HG03565 (cell line): ENCODE results near the gene DUSP8.
"Not testable (repeated sequence)": the region's sequence is repeated elsewhere in the genome, so short reads cannot be mapped to it uniquely, and the experiment has no call there.

Experiments used
- ATAC-seq: cut with Tn5 transposase; IDR thresholded peaks from one replicate; pipeline ENCODE4 v1.9.1; 2021; ENCODE audit warnings: mild to moderate bottlenecking, moderate library complexity; ENCODE audit not compliant: unreplicated experiment

Gene DUSP8

GRCh38 chr11:1589996-1590395 is 17.9 kb upstream of the DUSP8 start:
- ATAC-seq = no peak

DNA sequence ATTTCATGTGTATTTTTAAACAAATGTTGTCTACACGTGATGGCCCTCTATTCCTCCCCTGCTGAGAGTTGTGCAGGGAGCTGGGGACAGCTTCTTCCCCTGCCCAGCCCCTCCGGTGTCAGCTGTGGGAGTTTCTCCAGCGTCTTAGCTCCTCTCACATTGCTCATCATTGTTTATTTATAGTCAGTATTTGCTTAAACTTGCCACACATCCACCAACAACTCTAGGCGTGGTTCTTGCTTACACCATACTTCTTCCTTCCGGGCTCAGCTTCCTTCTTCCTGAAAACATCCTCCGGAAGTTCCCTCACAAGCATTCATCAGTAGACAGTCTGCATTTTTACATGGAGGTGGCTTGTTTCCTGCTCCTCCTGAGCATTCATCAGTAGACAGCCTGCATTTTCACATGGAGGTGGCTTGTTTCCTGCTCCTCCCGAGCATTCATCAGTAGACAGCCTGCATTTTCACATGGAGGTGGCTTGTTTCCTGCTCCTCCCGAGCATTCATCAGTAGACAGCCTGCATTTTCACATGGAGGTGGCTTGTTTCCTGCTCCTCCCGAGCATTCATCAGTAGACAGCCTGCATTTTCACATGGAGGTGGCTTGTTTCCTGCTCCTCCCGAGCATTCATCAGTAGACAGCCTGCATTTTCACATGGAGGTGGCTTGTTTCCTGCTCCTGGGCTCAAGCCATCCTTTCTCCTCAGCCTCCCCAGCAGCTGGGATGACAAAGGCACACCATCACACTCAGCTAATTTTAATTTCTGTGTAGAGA is 17.3 kb upstream of the DUSP8 start:
- not testable (repeated sequence) for ATAC-seq

DNA sequence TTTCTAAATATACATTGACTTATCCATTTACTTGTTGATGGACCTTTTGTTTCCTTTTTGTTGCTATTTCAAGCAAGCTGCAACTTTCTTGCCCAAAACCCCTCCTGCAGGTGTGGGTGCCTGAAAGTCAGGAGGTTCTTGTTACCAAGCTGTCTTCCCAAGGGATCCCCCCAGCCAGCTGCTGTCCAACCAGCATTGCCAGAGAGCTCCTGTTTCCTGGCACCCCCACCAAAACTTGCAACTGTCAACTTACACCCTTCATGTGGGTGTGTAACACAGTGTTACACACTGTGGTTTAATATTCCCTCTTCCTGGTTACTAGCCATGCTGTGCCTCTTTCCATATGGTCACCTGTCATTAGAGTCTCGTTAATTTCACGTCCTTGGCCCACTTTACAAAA is 14.6 kb upstream of the DUSP8 start:
- no peak for ATAC-seq

DNA sequence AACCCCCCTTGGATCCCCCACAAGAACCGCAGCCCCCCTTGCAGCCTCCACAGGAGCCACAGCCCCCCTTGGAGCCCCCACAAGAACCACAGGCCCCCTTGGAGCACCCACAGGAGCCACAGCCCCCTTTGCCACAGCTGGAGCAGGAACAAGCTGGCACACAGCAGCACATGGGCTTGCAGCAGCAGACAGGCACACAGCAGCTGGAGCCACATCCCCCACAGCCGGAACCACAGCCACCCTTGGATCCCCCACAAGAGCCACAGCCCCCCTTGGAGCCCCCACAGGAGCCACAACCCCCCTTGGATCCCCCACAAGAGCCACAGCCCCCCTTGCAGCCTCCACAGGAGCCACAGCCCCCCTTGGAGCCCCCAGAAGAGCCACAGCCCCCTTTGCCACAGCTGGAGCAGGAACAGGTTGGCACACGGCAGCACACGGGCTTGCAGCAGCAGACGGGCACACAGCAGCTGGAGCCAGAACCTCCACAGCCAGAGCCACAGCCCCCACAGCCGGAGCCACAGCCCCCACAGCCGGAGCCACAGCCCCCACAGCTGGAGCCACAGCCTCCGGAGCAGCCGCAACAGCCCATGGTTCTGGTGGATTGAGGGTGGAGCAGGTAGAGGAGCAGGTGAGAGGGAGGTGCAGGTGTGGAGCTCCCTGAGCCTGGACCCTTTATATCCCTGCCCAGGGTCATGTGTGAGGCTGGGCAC is 12.7 kb upstream of the DUSP8 start, which contains the start of gene KRTAP5-1:
Gene KRTAP5-1, minus strand, starts transcription at position 623 of the 710 bp plus-strand sequence. Its CDS starts 34 bp downstream, at position 589.
- not testable (repeated sequence) for ATAC-seq

GRCh38 chr11:1582909-1583308 is 10.8 kb upstream of the DUSP8 start:
- not testable (repeated sequence) for ATAC-seq

- ATAC-seq = no peak
Measured at GRCh38 chr11:1581976-1582375, 9.9 kb upstream of the DUSP8 start.

- no peak for ATAC-seq
Measured at GRCh38 chr11:1576825-1577224, 4.8 kb upstream of the DUSP8 start.

DNA sequence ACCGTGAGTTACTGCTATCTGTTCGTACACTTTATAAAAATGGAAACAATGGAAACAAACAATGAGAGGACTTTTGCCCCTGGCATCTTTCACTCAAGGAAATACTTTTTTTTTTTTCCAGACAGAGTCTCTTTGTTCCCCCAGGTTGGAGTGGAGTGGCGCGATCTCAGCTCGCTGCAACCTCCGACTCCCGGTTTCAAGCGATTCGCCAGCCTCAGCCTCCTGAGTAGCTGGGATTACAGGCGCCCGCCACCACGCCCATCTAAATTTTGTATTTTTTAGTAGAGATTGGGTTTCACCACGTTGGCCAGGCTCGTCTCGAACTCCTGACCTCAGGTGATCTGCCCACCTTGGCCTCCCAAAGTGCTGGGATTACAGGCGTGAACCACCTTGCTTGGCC is 3.7 kb upstream of the DUSP8 start:
- not testable (repeated sequence) for ATAC-seq

DNA sequence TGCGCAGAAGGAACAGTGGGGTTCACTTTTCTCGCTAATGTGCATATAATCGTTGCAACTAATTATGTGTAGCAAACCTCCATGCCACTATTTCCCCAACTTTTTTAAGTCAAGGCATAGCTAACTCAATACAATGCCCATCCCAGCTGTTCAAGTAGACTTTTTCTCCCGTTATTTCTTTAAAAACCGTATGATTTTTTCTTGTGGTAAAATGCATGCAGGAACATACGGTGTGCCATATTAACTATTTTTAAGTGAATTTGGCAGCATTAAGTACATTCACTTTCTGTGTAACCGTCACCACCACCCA is 2.8 kb upstream of the DUSP8 start:
- no peak for ATAC-seq

GRCh38 chr11:1574238-1574932 is 2.3 kb upstream of the DUSP8 start:
- ATAC-seq = no peak

DNA sequence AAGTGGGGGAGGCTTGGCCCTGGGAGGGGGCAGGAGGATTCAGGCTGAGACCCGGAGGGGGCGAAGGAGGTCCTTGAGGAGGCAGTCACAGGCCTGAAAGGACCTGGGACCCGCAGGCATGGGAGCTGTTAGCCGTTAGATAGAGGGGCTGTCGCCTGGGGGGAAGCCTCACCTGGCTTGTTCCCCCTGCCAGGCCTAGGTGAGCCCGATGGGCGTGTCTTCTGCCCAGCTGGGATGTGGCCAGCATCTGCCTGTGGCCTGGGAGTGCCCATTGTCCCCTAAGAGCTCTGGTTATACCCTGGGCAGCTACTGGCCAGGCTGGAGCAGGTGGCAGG is 1.8 kb upstream of the DUSP8 start:
- no peak for ATAC-seq

DNA sequence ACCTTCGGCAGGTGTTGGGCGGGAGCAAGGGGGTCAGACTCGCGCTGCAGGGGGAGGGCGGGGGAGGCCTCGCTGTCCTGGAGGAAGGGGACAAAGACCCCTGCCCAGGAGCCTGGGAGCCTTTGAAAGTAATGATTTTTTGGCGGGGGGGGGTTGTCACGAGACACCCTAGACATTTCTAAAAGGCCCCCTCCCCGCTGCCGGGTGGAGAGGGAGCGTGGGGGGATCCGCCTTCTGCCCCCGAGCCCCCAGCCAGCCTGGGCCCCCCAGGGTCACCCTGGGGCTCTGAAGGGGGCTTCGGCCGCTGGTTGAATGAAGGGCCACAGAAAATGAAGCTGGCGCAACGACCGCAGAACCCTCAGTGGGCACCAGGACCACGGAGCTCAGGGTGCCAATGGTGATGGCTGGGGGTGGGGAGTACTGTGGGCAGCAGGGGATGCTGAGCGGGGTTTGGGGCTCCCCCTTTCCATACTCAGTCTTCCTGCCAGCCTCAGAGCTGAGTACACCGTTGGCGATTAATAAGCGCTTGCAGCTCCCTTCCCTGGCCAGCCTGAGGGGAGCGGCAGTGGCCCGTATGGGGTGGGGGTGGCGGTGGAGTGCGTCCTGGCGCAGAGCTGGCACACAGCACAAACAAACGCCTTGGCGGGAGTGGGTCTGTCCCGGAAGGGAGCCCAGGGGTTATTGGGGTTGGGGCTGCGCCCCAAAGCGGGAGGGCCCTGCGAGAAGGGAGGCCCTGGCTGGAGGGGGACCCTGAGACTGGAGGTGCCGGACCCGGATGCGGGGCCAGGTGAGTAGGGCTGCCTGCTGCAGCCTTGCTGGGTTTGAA is 1.2 kb upstream of the DUSP8 start:
- ATAC-seq = no peak

DNA sequence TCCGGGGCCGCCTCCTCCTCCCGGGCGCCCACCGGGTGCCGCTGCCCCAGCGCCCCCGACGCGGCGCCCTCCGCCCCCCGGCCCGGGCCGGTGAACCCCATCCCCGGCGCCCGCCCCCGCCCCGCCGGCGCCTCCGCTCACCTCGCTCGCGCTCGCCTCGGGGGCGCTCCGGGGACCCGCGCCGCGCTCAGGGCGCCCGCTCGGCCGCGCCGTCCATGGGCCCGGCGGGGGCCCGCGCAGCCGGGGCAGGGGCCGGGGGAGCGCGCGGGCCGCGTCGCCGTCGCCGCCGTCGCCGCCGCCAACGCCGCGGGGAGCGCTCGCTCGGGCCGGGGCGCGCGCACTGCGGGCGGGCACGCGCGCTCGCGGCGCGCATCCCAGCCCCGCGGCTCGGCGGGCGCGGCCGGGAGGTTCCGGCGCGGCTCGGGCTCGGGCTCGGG is 293 bp downstream of the DUSP8 start:
- no peak for ATAC-seq

- ATAC-seq = no peak
Measured at GRCh38 chr11:1570896-1571759, 943 bp downstream of the DUSP8 start.

DNA sequence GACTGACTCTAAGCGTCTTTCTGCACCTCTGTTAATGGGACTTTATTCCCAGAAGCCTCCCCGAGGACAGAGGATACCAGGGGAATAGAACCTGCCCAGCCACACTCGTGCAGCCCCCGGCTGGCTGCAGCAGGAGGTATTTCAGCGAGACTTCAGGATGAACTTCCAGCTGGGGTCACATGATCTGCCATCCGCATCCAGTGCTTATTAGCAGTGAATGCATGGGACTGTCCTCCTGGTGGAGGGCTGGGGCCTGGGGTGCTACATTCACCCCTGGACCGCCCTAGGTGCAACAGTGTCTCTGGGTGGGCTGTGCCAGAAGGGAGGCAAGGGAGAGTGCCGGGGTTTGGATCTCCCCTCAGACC is 1.6 kb downstream of the DUSP8 start:
- no peak for ATAC-seq

DNA sequence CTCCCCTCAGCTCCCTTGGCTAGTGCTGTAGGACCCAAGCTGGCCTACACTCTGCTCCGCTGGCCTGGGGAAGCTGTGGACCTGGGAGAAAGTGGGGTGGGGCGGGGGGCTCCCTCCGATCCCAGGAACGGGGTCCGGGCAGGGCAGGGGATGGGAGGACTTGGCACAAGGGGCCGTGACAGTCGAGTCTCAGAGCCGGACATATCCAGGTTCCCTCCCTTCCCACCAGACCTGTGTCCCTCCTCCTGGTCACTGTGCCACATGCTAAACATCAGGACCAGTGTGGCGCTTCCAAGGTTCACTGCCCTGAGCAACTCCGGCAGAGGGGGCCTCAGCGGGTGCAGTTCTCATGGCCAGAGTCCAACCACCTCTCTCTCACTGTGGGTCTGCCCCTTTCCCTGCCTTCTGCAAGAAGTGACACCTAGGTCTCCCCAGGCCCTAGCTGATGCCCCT is 2.0 kb downstream of the DUSP8 start:
- ATAC-seq = no peak

DNA sequence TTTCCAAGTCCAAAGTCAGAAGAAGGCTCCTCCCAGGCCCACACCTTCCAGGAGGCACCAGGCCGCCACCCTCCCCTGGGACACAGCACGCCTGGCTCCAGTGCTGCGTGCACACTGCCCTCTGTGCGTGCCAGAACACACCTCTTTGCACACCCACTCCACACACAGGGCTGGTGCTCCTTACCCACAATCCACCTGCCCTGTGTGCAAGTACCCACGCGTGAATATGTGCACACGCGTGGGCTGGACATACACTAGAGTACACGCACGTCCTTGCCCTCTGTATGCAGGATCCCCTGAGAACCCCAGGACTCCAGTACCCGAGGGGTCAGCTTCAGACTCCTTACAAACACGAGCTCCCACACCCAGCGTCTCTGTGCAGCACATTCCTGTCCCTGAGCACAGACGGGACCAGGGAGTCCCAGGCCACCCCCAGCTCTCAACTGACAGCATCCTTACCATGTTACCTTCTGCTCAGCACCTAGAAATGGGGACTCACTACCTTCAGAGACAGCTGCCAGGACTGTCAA is 2.8 kb downstream of the DUSP8 start:
- no peak for ATAC-seq

- no peak for ATAC-seq
Measured at GRCh38 chr11:1568441-1568911, 3.6 kb downstream of the DUSP8 start.

GRCh38 chr11:1567721-1568100 is 4.4 kb downstream of the DUSP8 start:
- no peak for ATAC-seq
